GM19328 (cell line): Measurements from ENCODE around the gene FBXO8.
A peak's percentile ranks its signal among the peaks of the same experiment; 100 is the strongest.
"Not testable (repeated sequence)": the region's sequence is repeated elsewhere in the genome, so short reads cannot be mapped to it uniquely, and the experiment has no call there.

Experiments used
- ATAC-seq: cut with Tn5 transposase; IDR thresholded peaks from one replicate; pipeline ENCODE4 v1.9.1; 2021; ENCODE audit warnings: mild to moderate bottlenecking, moderate library complexity; ENCODE audit not compliant: unreplicated experiment

FBXO8 gene

DNA sequence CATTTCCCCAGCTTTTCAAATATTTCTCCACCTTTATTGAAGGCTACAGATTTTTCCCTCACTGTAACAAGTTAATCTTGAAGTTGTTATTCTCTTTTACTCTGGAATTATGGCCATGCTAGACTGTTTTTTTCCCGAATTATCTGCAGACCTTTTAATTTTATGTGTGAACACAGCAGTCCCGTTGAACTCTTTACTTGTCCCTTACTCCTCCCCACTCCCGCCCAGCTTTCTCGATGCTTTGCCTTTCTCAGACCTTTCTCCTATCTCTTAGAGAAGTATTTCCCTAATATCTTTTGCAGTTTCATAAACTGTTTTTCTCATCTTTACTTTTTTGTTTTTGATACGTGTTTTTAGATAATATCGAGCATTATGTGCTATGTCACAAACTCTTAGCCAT is 1.0 kb upstream of the FBXO8 start:
- no peak for ATAC-seq

GRCh38 chr4:174282836-174283506 is 496 bp downstream of the FBXO8 start:
- peak; percentile 98 for ATAC-seq

- no peak for ATAC-seq
Observed at GRCh38 chr4:174281901-174282300, 1.6 kb downstream of the FBXO8 start.

- ATAC-seq = no peak
Observed at GRCh38 chr4:174281182-174281737, 2.2 kb downstream of the FBXO8 start.

- no peak for ATAC-seq
Observed at GRCh38 chr4:174279433-174280155, 3.9 kb downstream of the FBXO8 start.

- no peak for ATAC-seq
Observed at GRCh38 chr4:174278467-174278866, 5.0 kb downstream of the FBXO8 start.

- no peak for ATAC-seq
Observed at GRCh38 chr4:174277433-174277832, 6.0 kb downstream of the FBXO8 start.

DNA sequence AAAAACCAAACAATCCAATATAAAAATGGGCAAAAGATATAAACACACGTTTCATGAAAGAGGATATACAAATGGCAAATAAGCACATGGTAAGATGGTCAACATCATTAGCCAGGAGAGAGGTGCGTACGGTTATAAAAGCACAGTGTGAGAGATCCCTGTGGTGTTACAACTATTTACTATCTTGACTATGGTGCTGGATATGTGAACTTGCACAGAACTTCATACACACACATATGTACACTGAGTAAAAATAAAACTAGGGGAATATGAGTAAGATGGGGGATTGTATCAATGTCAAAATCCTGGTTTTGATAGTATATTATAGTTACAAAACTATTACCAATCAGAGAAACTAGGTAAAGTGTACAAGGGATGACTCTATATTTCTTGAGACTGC is 8.4 kb downstream of the FBXO8 start:
- ATAC-seq = no peak

- no peak for ATAC-seq
Observed at GRCh38 chr4:174274436-174274835, 9.0 kb downstream of the FBXO8 start.

DNA sequence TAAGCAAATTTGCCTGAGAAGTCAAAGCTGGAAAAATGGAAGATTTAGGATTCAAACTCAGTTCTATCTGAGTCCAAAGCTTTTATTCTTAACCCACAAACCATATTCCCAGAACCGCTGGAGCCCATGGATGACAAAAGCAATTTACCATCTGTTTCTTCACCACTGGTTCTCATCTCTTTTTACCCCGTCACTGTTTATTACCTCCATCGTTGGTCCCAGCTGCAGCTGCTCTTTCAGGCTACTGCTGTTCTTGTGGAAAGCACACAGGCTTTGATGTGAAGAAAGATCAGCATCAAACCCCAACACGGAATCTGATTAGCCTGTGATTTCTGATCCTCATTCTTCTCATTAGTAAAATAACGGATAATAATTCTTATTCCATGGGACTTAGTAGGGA is 9.5 kb downstream of the FBXO8 start:
- no peak for ATAC-seq

DNA sequence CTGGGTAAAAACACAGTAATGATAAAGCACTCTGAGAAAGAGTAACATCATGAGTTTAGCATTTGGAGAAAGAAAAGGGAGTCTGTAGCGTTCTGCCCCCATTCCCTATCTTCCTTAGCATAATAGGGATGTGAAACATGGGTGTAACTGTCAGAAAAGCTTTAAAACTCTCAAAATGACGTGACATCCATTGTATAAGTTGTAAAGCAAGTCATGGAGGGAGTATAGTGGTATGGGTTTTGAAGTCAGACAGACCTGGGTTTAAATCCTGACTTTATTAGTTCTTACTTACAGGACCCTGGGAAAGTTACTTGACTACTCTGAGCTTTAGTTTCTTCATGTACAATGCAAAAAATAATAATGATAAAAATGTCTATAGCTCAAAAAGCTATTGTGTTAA is 17.1 kb downstream of the FBXO8 start:
- ATAC-seq = no peak

DNA sequence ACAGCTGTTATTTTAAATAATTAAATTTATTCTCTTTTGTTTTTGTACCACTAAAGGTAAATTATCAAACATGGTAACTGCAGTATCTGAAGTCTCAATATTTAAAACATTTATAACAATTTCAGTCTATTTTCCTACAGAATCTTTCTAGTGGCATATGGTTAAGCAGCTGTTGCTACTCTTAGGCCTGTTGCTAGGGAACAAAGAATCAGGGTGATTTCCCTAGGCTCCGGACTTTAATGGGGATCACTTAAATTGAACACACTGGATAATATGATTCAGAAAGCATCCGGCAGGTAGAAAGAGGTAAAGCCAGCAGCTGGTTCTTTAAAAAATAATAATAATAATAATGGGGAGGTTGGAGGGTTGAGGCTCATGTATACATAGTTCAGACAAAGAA is 17.6 kb downstream of the FBXO8 start:
- ATAC-seq = no peak

GRCh38 chr4:174263445-174263736 is 20.1 kb downstream of the FBXO8 start:
- no peak for ATAC-seq

- ATAC-seq = no peak
Observed at GRCh38 chr4:174262624-174263444, 20.6 kb downstream of the FBXO8 start.

GRCh38 chr4:174261432-174261831 is 22.0 kb downstream of the FBXO8 start:
- not testable (repeated sequence) for ATAC-seq

GRCh38 chr4:174260099-174260498 is 23.4 kb downstream of the FBXO8 start:
- no peak for ATAC-seq

DNA sequence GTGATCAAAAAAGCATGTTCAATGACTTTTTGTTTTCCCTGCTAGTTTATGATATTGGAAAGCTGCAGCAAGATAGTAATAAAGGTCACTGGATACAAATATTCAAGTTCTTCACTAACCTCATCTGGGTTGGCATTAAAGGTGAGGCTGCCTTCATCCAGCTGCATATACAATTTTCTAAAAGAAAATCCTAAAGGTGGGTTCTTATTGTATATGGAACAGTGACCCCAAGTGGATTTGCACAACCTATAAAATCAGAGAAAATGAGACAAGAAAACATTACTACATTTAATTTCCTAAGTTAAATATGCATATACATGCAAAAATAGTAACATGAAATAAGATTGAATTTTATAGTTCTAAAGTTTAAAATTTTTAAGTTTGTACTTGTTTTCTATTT is 23.9 kb downstream of the FBXO8 start:
- ATAC-seq = no peak

DNA sequence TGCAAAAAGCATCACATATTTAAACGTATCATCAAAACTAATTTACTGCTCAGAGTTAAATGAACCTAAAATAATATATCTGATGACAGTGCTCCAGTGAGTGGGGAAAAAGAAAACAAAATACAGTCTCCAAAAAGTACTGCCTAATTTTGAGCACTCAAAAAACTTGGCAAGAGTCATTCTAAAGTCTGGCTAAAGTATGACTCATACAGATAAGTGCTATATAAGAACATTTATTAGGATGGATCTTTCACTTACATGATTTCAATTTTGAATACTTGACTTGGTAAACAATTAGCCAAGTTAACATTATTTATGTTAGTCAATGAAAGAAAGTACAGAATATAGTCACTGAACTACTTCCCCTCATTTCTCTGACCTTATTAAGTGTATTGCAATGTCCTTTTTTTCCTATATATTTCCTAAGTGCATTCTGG is 27.2 kb downstream of the FBXO8 start:
- ATAC-seq = no peak

GRCh38 chr4:174255786-174256185 is 27.7 kb downstream of the FBXO8 start:
- ATAC-seq = no peak

DNA sequence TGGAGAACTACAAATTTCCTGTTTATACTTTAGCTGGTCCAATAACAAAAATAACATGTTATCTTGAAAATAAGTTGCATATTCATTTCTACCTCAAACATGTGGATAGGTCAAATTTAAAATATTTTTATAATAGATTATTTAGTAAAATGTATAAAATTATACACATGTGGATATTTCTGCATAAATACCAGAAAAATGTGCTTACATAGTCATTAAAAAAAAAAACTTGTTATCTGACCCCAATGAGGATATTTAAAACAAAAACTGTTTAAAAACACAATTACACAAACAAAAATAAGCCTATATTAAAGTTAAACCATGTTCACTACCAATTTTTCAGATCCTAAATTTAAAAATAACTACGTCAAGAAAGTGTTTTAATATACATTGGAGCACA is 28.1 kb downstream of the FBXO8 start:
- no peak for ATAC-seq

DNA sequence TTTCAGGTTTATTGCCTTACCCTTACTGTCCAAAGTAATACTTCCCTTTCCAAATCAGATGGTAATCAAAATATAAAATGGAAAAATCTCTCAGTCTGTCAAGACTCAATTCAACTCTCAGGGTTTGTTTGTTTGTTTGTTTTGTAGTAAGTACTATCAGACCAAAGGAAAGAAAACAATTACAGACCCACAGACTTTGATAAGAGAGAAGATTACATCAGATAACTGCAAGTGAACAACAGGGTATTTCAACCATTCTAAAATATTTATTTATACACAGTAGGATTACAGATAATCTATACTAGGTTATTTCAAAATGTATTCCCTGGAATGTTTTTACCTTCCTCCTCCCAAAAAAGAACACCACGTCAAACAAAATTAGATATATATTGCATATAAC is 28.9 kb downstream of the FBXO8 start:
- no peak for ATAC-seq

GRCh38 chr4:174252412-174252811 is 31.1 kb downstream of the FBXO8 start:
- ATAC-seq = no peak
